Left renal cortex interstitium (tissue), 4 donors: ENCODE results near the gene TFAP2A. TPM values are rescaled to one million over a fixed set of nuclear protein-coding genes. Genes with fewer than 3 reads are reported as not detected.

Experiments used
- DNase-seq, 4 donors: peaks; one replicate each; pipeline ENCODE4 v3.0.0-alpha.2; 2013; ENCODE audit warnings: low read depth in 4 of 4, low spot score in 2 of 4, missing footprints in 1 of 4
- polyA plus RNA-seq, 4 donors: library from polyadenylated mRNA; unstranded; fragments of 120-200 nt; gene quantifications; one replicate each; pipeline ENCODE4 v1.2.1, GENCODE V29; 2013; ENCODE audit not compliant: insufficient read length in 4 of 4

TFAP2A gene
- polyA plus RNA-seq, 4 donors: 24.1 to 44.9 (median 32.8) TPM

- no peak for DNase-seq
Measured at GRCh38 chr6:10413850-10414738, 780 bp downstream of the TFAP2A start.

- DNase-seq: no peak
Measured at GRCh38 chr6:10413262-10413849, 1.5 kb downstream of the TFAP2A start.

DNA sequence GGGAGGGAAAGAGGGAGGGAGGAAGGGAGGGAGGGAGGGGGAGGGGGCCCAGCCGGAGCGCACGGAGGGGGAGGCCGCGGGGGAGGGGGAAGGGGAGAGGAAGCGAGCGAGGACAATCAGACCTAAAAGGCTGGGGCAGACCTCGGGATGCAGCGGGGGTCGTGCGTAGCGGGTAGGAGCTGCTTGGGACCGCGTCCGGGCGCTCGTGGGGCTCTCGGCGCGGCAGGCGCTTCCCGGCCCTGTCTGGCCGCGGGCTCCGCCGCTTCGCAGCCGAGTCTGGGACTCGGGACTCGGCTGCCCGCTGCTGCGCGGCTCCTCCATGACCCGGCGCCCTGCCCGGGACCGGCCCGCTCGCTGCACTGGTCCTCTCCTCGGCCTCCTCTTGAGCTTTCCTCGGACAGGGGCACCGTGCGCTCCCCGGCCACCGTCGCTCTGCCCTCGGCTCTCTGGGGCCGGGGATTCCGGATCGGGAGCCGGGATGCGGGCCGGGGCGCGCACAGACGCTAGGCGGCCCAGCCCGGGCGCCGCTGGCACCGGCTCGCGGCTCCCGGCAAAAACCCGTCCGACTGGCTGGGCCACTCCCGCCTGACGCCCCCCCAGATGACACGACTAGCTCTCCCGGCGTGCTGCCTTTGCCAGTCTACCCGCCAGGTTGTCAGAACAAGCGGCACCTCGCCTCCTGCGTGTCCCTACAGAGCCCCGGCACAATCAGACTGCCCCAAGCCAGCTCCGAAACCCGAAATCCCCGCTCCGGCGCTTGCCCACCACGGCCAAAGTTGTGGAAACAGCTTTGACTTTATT is 2.2 kb downstream of the TFAP2A start:
- no peak for DNase-seq

GRCh38 chr6:10411971-10412460 is 2.9 kb downstream of the TFAP2A start:
- DNase-seq: no peak

DNA sequence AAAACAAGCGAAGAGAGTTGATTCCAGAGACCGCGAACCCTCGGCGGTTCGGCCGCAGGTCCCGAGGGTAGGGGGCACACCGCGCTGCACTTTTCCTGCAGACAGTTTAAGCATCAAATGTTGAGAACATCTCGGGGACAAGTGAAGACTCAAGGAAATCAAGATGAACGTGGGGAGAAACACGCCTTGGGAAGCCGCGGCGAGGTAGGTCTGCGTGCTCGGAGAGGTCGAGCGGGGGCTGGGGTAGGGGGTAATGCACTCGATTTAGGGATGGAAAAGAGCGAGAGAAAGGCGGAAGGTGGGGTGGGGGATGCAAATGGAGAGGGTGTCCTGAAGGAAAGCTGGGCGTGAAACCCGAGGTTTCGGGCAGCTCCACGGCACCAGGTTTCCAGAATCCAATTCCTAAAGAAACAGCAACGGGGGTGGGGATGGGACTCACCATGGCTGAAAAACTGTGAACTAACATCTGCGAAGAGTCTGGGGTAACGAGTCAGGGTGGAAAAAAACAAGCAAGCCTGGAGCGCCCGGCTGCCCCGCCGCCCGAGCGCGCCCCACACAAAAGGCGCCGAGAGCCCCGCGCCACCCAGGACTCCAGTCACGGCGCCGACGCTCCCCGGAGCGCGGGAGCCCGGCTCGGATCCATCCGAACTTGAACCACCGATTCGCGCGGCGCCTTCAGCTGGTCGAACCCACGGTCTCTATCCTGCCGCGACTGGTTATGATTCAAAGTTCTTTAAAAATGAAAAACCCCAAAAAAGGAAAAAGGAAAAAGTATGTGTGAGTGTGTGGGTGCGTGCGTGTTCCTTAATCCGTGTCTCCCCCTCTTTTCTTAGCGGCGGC is 3.5 kb downstream of the TFAP2A start:
- DNase-seq: no peak

GRCh38 chr6:10410207-10411050 is 4.4 kb downstream of the TFAP2A start:
- DNase-seq: no peak

DNA sequence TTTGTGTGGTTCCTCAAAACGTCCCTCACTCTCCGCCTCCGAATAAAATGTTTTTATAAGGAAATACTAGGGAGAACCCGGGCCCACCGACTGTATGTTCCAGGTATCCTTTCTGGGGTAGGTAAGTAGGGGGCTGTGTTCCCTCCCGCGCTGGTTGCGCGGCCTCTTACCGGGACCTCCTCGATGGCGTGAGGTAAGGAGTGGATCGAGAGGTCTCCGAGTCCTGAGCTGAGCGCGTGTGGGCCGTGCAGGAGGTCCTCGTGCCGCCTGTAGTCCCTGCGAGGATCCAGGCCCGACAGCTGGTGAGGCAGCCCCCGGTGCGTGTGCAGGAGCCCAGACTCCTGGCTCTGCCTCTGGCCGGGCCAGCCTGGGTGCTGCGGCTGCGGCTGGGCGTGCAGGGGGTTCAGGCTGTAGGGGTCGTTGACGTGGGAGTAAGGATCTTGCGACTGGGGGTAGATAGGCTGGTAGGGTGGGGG is 5.1 kb downstream of the TFAP2A start:
- DNase-seq: no peak

GRCh38 chr6:10409233-10409721 is 5.6 kb downstream of the TFAP2A start:
- DNase-seq: no peak

GRCh38 chr6:10408457-10408856 is 6.4 kb downstream of the TFAP2A start:
- DNase-seq: no peak

- DNase-seq: no peak
Measured at GRCh38 chr6:10407674-10408054, 7.2 kb downstream of the TFAP2A start.

GRCh38 chr6:10407018-10407673 is 7.7 kb downstream of the TFAP2A start:
- no peak for DNase-seq

- no peak for DNase-seq
Measured at GRCh38 chr6:10406556-10406955, 8.3 kb downstream of the TFAP2A start.

DNA sequence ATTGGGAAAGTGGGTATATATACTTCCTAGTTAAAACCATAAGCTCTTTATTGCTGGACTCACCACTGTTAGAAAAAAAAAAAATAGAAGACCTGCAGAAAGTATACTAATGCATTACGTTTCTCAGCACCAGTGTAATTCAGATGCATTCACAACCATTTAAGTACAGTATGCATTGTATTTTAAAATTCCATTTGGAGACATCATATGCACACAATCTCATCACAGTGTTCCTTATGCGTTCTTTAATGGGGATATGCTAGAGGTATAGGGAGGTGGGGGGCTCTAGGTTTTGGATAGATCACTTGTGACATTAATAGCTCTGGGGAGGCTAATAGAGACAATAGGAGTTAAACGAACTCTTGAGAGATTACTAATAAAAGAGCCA is 9.4 kb downstream of the TFAP2A start:
- no peak for DNase-seq

- DNase-seq: no peak
Measured at GRCh38 chr6:10404799-10405512, 9.9 kb downstream of the TFAP2A start.

DNA sequence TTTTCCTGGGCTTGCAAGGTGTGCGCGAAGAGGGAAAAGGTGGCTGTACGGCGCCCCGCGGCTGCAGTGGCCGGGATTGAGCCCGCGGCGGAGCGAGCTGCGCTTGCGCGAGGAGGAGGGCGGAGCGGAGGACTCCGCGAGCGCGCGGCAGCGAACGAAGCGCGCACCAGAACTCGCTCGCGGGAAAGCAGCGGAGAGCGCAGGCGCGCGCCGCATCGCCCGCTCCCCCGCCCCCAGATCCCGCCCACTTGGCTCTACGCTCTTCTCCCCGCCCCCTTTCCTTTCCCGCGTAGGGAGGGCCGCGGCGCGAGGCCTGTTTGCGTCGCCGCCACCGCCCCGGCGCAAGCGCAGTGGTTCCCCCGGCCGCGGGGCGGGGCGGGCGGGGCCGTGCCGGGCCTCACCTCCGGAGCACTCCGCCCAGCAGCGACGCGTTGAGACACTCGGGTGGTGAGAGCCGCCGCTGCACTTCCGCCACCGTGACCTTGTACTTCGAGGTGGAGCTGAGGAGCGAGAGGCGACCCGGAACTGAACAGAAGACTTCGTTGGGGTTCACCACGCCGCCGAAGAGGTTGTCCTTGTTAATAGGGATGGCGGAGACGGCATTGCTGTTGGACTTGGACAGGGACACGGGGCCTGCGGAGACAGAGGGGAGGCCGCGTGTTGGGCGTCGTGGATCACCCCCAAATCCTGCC is 10.6 kb downstream of the TFAP2A start:
- DNase-seq: peak in 3 of 4 donors; percentile 85 to 91 (median 89)

DNA sequence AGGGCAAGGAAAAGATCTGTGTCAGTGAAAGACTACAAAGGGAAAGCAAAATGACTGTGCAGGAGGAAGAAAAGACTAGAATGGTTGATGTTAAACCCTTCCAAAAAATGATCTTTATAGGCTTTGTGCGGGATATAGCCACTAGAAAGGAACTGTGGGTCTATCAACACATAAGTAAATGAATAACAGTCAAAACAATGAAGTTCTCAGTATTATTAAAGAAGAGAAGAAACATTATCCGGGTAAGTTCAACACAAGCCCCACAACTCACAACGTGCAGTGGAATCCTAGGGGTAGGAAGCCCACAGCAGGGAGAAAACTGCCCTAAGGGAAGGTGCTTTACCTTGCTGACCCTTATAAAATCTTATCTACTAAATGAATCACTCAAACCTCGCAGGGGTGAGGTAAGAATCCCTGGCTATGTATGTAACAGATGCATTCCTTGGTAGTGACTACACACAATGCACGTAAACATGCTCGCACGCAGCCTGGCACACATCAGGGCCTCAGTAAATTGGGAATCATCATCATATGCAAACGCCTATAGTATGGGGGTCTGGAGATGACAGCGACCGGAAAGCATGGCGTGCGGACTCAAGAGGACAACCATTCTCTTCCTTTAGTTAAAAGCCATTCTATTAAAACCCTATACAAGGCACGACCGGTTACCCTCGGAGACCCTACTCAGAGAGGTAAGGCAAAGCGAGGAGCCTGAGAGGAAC is 11.3 kb downstream of the TFAP2A start:
- DNase-seq: no peak
